ENCODE data around the gene CNPY3. TPM values are rescaled to one million over a fixed set of nuclear protein-coding genes. Genes with fewer than 3 reads are reported as not detected.

CNPY3 gene
- total and polyA plus RNA-seq, 2 of the 13 experiments (the other 11 are each of a cell fraction or from before 2014, with no cell fraction given), result 42.3 to 60.2 TPM

GRCh38 chr6:42928986-42929820 lies at the start of gene CNPY3 (continued):
- TF ChIP-seq ZNF572 (CRISPR knock-in tag; IDR thresholded peaks at IDR 0.05) (peak; percentile 93), ZFP41 (CRISPR knock-in tag; IDR thresholded peaks at IDR 0.05; ENCODE audit: borderline replicate concordance) (peak; percentile 97; the same call in 1 of the 2 replicates), FOSL1 (CRISPR knock-in tag; IDR thresholded peaks at IDR 0.05; ENCODE audit: borderline replicate concordance) (no peak; the same call in 1 of the 2 replicates), MAX (IDR thresholded peaks at IDR 0.05) (peak; percentile 100), ZNF335 (CRISPR knock-in tag; IDR thresholded peaks at IDR 0.05) (peak; percentile 82), AHDC1 (CRISPR knock-in tag; IDR thresholded peaks at IDR 0.05; ENCODE audit: borderline replicate concordance) (peak; percentile 28; the same call in 1 of the 2 replicates), ZSCAN5A (CRISPR knock-in tag; IDR thresholded peaks at IDR 0.05; ENCODE audit: borderline replicate concordance) (peak; percentile 97), NCOA1 (CRISPR knock-in tag; IDR thresholded peaks at IDR 0.05) (peak; percentile 95), ZNF501 (CRISPR knock-in tag; IDR thresholded peaks at IDR 0.05) (peak; percentile 99), AHR (CRISPR knock-in tag; IDR thresholded peaks at IDR 0.05) (peak; percentile 96), ZNF713 (CRISPR knock-in tag; IDR thresholded peaks at IDR 0.05) (peak; percentile 54), HOXA9 (CRISPR knock-in tag; IDR thresholded peaks at IDR 0.05; ENCODE audit: borderline replicate concordance) (peak; percentile 99), RORA (CRISPR knock-in tag; IDR thresholded peaks at IDR 0.05) (0 out of 2 replicates have a peak, but pooled peaks have one; percentile 78), TMF1 (CRISPR knock-in tag; IDR thresholded peaks at IDR 0.05; ENCODE audit: low read depth) (peak; percentile 99), BCL6 (CRISPR knock-in tag; IDR thresholded peaks at IDR 0.05) (peak; percentile 43)
- TF ChIP-seq, protein P1, sequence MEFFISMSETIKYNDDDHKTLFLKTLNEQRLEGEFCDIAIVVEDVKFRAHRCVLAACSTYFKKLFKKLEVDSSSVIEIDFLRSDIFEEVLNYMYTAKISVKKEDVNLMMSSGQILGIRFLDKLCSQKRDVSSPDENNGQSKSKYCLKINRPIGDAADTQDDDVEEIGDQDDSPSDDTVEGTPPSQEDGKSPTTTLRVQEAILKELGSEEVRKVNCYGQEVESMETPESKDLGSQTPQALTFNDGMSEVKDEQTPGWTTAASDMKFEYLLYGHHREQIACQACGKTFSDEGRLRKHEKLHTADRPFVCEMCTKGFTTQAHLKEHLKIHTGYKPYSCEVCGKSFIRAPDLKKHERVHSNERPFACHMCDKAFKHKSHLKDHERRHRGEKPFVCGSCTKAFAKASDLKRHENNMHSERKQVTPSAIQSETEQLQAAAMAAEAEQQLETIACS (CRISPR knock-in tag; IDR thresholded peaks at IDR 0.05), result peak; percentile 52; the same call in 1 of the 2 replicates
